H1 (cell line): ENCODE measurements around the gene CD63. TPM values are rescaled to one million over a fixed set of nuclear protein-coding genes. Genes with fewer than 3 reads are reported as not detected.
A peak's percentile ranks its signal among the peaks of the same experiment; 100 is the strongest.

ENCODE experiments used
- CTCF ChIA-PET: fragments of 300-600 bp; sonication (Branson Sonifier 250); formaldehyde crosslinking; loops from one replicate; lab custom pipeline; 2021; ENCODE audit not compliant: partially characterized antibody; lab: Charles Lee
- POLR2A ChIA-PET: fragments of 300-600 bp; sonication (Branson Sonifier 250); formaldehyde crosslinking; loops from one replicate; lab custom pipeline; 2021; ENCODE audit warnings: inconsistent platforms; ENCODE audit not compliant: partially characterized antibody; lab: Charles Lee
- DNase-seq, 2 experiments: peaks; one replicate each; pipeline versions ENCODE4 v3.0.0 to v3.0.0-alpha.2; 2010 to 2022; ENCODE audit warnings: low spot score in 2 of 2, low read depth in 1 of 2, mixed read lengths in 1 of 2
- FAIRE-seq: peaks from 2 replicates; lab custom pipeline; 2011; peaks lifted over from hg19 to GRCh38; lab: Jason Lieb, UNC
- H2AFZ ChIP-seq: 2 replicates; pipeline ENCODE4 v1.8.1; 2012; ENCODE audit warnings: low read length, inconsistent platforms
- H2AK5ac ChIP-seq: 2 replicates; pipeline ENCODE4 v1.6.1; 2013; ENCODE audit warnings: low read depth, low read length
- H2BK120ac ChIP-seq: replicated peaks from 2 replicates; pipeline ENCODE3; 2013; ENCODE audit warnings: low read depth, low read length, inconsistent platforms
- H2BK12ac ChIP-seq: 2 replicates; pipeline ENCODE4 v1.6.1; 2013; ENCODE audit warnings: low read depth, low read length
- H2BK15ac ChIP-seq: 2 replicates; pipeline ENCODE4 v1.6.1; 2013; ENCODE audit warnings: low read length
- H2BK20ac ChIP-seq: 2 replicates; pipeline ENCODE4 v1.6.1; 2013; ENCODE audit warnings: low read length
- H2BK5ac ChIP-seq: 2 replicates; pipeline ENCODE4 v1.6.1; 2013; ENCODE audit warnings: low read depth, low read length
- H3K14ac ChIP-seq: 2 replicates; pipeline ENCODE4 v1.6.1; 2013; ENCODE audit warnings: inconsistent platforms; ENCODE audit not compliant: insufficient read length
- H3K18ac ChIP-seq: 2 replicates; pipeline ENCODE4 v1.6.1; 2013; ENCODE audit warnings: low read length; ENCODE audit errors: extremely low read depth
- H3K23ac ChIP-seq: 2 replicates; pipeline ENCODE4 v1.6.1; 2013; ENCODE audit warnings: inconsistent platforms; ENCODE audit not compliant: insufficient read length
- H3K23me2 ChIP-seq: 2 replicates; pipeline ENCODE4 v1.6.1; 2013; ENCODE audit warnings: low read depth, low read length
- H3K27ac ChIP-seq: 2 replicates; pipeline ENCODE4 v1.6.1; 2011; ENCODE audit warnings: low read depth, low read length, inconsistent platforms
- H3K27me3 ChIP-seq, 4 experiments: replicated peaks in 1 of 4; 1 replicate in 1 of 4; 2 replicates in 3 of 4; pipeline versions ENCODE4 v1.6.1 to v1.8.1; 2011 to 2013; ENCODE audit warnings: low read length in 3 of 4, mild to moderate bottlenecking in 3 of 4, inconsistent platforms in 2 of 4, mixed read lengths in 2 of 4, moderate library complexity in 1 of 4; ENCODE audit not compliant: control insufficient read depth in 3 of 4, insufficient read depth in 3 of 4; ENCODE audit errors: extremely low read depth in 1 of 4
- H3K36me3 ChIP-seq, 4 experiments: 2 replicates each; pipeline versions ENCODE4 v1.6.1 to v1.8.1; 2011 to 2013; ENCODE audit warnings: mild to moderate bottlenecking in 4 of 4, low read length in 3 of 4, moderate library complexity in 2 of 4, control low read depth in 1 of 4, inconsistent platforms in 1 of 4; ENCODE audit not compliant: insufficient read depth in 4 of 4, control insufficient read depth in 2 of 4
- H3K4ac ChIP-seq: replicated peaks from 2 replicates; pipeline ENCODE3; 2013; ENCODE audit warnings: low read length, low read depth, mixed read lengths, inconsistent platforms; ENCODE audit not compliant: insufficient read length
- H3K4me1 ChIP-seq, 4 experiments: replicated peaks in 1 of 4; 1 replicate in 1 of 4; 2 replicates in 3 of 4; pipeline versions ENCODE4 v1.6.1 to v1.8.1; 2011 to 2013; ENCODE audit warnings: low read length in 3 of 4, inconsistent platforms in 2 of 4, mixed read lengths in 1 of 4; ENCODE audit not compliant: insufficient read depth in 4 of 4, control insufficient read depth in 3 of 4
- H3K4me2 ChIP-seq, 2 experiments: 2 replicates each; pipeline versions ENCODE4 v1.6.1 to v1.8.1; 2011 to 2013; ENCODE audit warnings: low read depth in 2 of 2, low read length in 2 of 2, control low read depth in 1 of 2, inconsistent platforms in 1 of 2, mild to moderate bottlenecking in 1 of 2; ENCODE audit not compliant: insufficient read depth in 1 of 2
- H3K4me3 ChIP-seq, 4 experiments: fragments of 200-600, 300-600 bp in 1 of 4; sonication (generic), shearing (Covaris generic), sonication (Bioruptor Twin) in 1 of 4; 2 replicates each; pipeline versions ENCODE4 v1.5.1 to v1.8.1; 2011 to 2016; ENCODE audit warnings: low read length in 4 of 4, low read depth in 3 of 4, control low read depth in 2 of 4, inconsistent platforms in 2 of 4, mild to moderate bottlenecking in 2 of 4, mixed read lengths in 1 of 4, moderate library complexity in 1 of 4; ENCODE audit not compliant: insufficient read depth in 2 of 4; ENCODE audit errors: extremely low read depth in 1 of 4
- H3K56ac ChIP-seq: replicated peaks from 2 replicates; pipeline ENCODE3; 2013; ENCODE audit warnings: low read depth, mild to moderate bottlenecking, mixed read lengths, low read length, inconsistent platforms; ENCODE audit not compliant: insufficient read length
- H3K79me1 ChIP-seq: 2 replicates; pipeline ENCODE4 v1.6.1; 2013; ENCODE audit warnings: low read depth, low read length, control low read depth
- H3K79me2 ChIP-seq, 2 experiments: 2 replicates each; pipeline versions ENCODE4 v1.6.1 to v1.8.1; 2012 to 2013; ENCODE audit warnings: low read length in 2 of 2, mild to moderate bottlenecking in 2 of 2, inconsistent platforms in 1 of 2; ENCODE audit not compliant: insufficient read depth in 2 of 2, control insufficient read depth in 1 of 2
- H3K9ac ChIP-seq, 4 experiments: replicated peaks in 1 of 4; 1 replicate in 1 of 4; 2 replicates in 3 of 4; pipeline versions ENCODE4 v1.6.1 to v1.8.1; 2011 to 2013; ENCODE audit warnings: low read depth in 3 of 4, low read length in 3 of 4, control low read depth in 2 of 4, mild to moderate bottlenecking in 2 of 4, moderate library complexity in 2 of 4, inconsistent platforms in 1 of 4; ENCODE audit errors: extremely low read depth in 1 of 4
- H3K9me3 ChIP-seq, 2 experiments: 2 replicates each; pipeline versions ENCODE4 v1.6.1 to v1.8.1; 2012 to 2013; ENCODE audit warnings: mild to moderate bottlenecking in 2 of 2, moderate library complexity in 2 of 2, control low read depth in 1 of 2, inconsistent platforms in 1 of 2, low read depth in 1 of 2, low read length in 1 of 2, mixed read lengths in 1 of 2; ENCODE audit not compliant: insufficient read depth in 2 of 2
- H4K20me1 ChIP-seq, 2 experiments: replicated peaks in 1 of 2; 2 replicates each; pipeline versions ENCODE3 to v1.8.1; 2011 to 2013; ENCODE audit warnings: inconsistent platforms in 2 of 2, low read length in 2 of 2, mild to moderate bottlenecking in 1 of 2; ENCODE audit not compliant: insufficient read depth in 2 of 2, control insufficient read depth in 1 of 2
- H4K5ac ChIP-seq: 2 replicates; pipeline ENCODE4 v1.6.1; 2013; ENCODE audit warnings: low read length, low read depth, mixed read lengths, inconsistent platforms; ENCODE audit not compliant: insufficient read length
- H4K8ac ChIP-seq: 2 replicates; pipeline ENCODE4 v1.8.0; 2013; ENCODE audit warnings: mild to moderate bottlenecking, moderate library complexity, low read length, inconsistent platforms; ENCODE audit not compliant: insufficient read depth; ENCODE audit errors: extremely low read depth
- H4K91ac ChIP-seq: replicated peaks from 2 replicates; pipeline ENCODE3; 2013; ENCODE audit warnings: low read length, mixed read lengths, inconsistent platforms; ENCODE audit not compliant: insufficient read length
- CBX8 ChIP-seq: fragments of 300-800, 300-1000 bp; sonication (generic); IDR thresholded peaks from 2 replicates; pipeline ENCODE4 v1.7.1; 2016; ENCODE audit warnings: low read depth, low read length, borderline replicate concordance
- CHD2 ChIP-seq: IDR thresholded peaks from 2 replicates; pipeline ENCODE4 v1.6.1; 2012; ENCODE audit warnings: low read length, improper control_type of control experiment
- CTCF ChIP-seq, 3 experiments: IDR thresholded peaks; 1 replicate in 2 of 3; 2 replicates in 1 of 3; pipeline versions ENCODE4 v1.5.1 to v1.6.1; 2011; ENCODE audit warnings: low read length in 3 of 3, mild to moderate bottlenecking in 3 of 3, inconsistent platforms in 2 of 3, low read depth in 1 of 3, moderate library complexity in 1 of 3; ENCODE audit not compliant: insufficient read depth in 1 of 3; ENCODE audit errors: control extremely low read depth in 1 of 3
- EGR1 ChIP-seq: IDR thresholded peaks from 2 replicates; pipeline ENCODE4 v1.6.1; 2011; ENCODE audit warnings: low read depth, low read length, borderline replicate concordance
- GABPA ChIP-seq: IDR thresholded peaks from 2 replicates; pipeline ENCODE4 v1.6.1; 2011; ENCODE audit warnings: mild to moderate bottlenecking, low read length, moderate library complexity, borderline replicate concordance; ENCODE audit not compliant: insufficient read depth
- POLR2A ChIP-seq, 2 experiments: IDR thresholded peaks; 1 replicate in 1 of 2; 2 replicates in 1 of 2; pipeline ENCODE4 v1.6.1; 2011; ENCODE audit warnings: low read depth in 2 of 2, low read length in 2 of 2, mild to moderate bottlenecking in 2 of 2; ENCODE audit errors: control extremely low read depth in 1 of 2
- SIN3A ChIP-seq, 2 experiments: IDR thresholded peaks in 1 of 2; conservative IDR thresholded peaks in 1 of 2; 2 replicates each; pipeline ENCODE4 v1.6.1; 2011 to 2012; ENCODE audit warnings: low read length in 2 of 2, improper control_type of control experiment in 1 of 2, low read depth in 1 of 2, mild to moderate bottlenecking in 1 of 2
- SRF ChIP-seq: IDR thresholded peaks from 2 replicates; pipeline ENCODE4 v1.6.1; 2011; ENCODE audit warnings: mild to moderate bottlenecking, low read depth, low read length, moderate library complexity
- TCF12 ChIP-seq: IDR thresholded peaks from 2 replicates; pipeline ENCODE4 v1.6.1; 2011; ENCODE audit warnings: low read depth, mild to moderate bottlenecking, low read length
- YY1 ChIP-seq: IDR thresholded peaks from 2 replicates; pipeline ENCODE4 v1.6.1; 2011; ENCODE audit warnings: low read depth, mild to moderate bottlenecking, low read length
- ZNF274 ChIP-seq: IDR thresholded peaks from 2 replicates; pipeline ENCODE4 v1.7.0; 2012; ENCODE audit warnings: low read length, borderline replicate concordance; ENCODE audit errors: extremely low read depth
- WGBS, 2 experiments: shearing (Covaris generic) in 1 of 2; methylation state at CpG; one replicate each; pipeline versions ENCODE4 v1.1.6 to v1.1.7; 2013 to 2015; ENCODE audit warnings: low lambda C conversion rate in 2 of 2, mixed read lengths in 2 of 2, inconsistent platforms in 1 of 2, low coverage in 1 of 2, missing lambda C conversion rate in 1 of 2; ENCODE audit not compliant: insufficient replicate concordance in 2 of 2, insufficient coverage in 1 of 2, insufficient read length in 1 of 2; ENCODE audit errors: extremely low coverage in 1 of 2, missing lambda C conversion rate in 1 of 2; 5-methylcytosine and 5-hydroxymethylcytosine counted together
- polyA plus RNA-seq, 7 experiments: library from polyadenylated mRNA; depleted of rRNA in 3 of 7; stranded (reverse) in 5 of 7; unstranded in 2 of 7; fragments of >200 nt in 5 of 7; fragments of 200-250 nt in 2 of 7; gene quantifications; 1 replicate in 5 of 7; 2 replicates in 1 of 7; 4 replicates in 1 of 7; pipeline versions ENCODE4 v1.2.1 to v1.2.3, GENCODE V29; 2011 to 2013; ENCODE audit warnings: missing spikeins in 2 of 7, mixed read lengths in 2 of 7
- total RNA-seq: library from RNA; stranded (reverse); fragmentation: NEBNext Ultra II Directional; extraction: Animal tissue kit (Norgen Biotek cat#: 25700); gene quantifications from 2 replicates; pipeline ENCODE4 v1.2.1, GENCODE V29; 2021
- TF ChIP-seq, protein P1 (sequence below): IDR thresholded peaks from 2 replicates; pipeline ENCODE4 v1.6.1; 2011; ENCODE audit warnings: low read depth, mild to moderate bottlenecking, low read length; ENCODE audit not compliant: insufficient read depth

The CD63 gene
- total and polyA plus RNA-seq, 2 of the 8 experiments (the other 6 are each of a cell fraction or from before 2014, with no cell fraction given) = 440 to 526 TPM

DNA sequence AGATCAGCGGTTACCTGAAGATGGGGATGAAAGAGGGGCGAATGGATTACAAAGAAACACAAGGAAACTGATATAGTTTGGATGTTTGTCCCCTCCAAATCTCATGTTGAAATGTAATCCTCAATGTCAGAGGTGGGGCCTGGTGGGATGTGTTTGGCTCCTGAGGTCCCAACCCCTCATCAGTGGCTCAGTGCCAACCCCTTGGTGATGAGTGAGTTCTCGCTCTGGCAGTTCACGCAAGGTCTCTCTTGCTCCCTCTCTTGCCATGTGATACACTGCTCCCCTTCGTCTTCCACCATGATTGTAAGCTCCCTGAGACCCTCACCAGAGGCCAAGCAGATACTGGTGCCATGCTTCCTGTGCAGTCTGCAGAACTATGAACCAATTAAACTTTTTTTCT lies 49.1 kb downstream of the CD63 start:
- Histone ChIP-seq H3K23ac (no peak overlapping the region), H2BK15ac (no peak overlapping the region), H2BK5ac (no peak overlapping the region), H3K79me2 (no peaks in the 10 kb centered on the region), H2AK5ac (no peak overlapping the region), H3K9me3 (no peaks in the 10 kb centered on the region), H3K9ac (no peak overlapping the region), H4K5ac (no peak overlapping the region), H4K20me1 (no peaks in the 10 kb centered on the region), H3K23me2 (no peaks in the 10 kb centered on the region), H3K36me3 (no peaks in the 10 kb centered on the region), H3K4me3 (no peak overlapping the region), H3K14ac (no peak overlapping the region), H3K56ac (no peak overlapping the region), H3K27me3 (no peaks in the 10 kb centered on the region), H2BK20ac (no peak overlapping the region), H3K18ac (no peak overlapping the region), H2AFZ (no peak overlapping the region), H3K4ac (no peak overlapping the region), H4K91ac (no peak overlapping the region), H2BK12ac (0 out of 2 replicates have a peak overlapping the region, but pooled peaks have one; percentile 68), H3K27ac (no peak overlapping the region), H3K79me1 (no peaks in the 10 kb centered on the region), H2BK120ac (no peak overlapping the region), H4K8ac (no peak overlapping the region), H3K4me2 (no peak overlapping the region), H3K4me1 (peaks cover 0 to 12% (median 5%) of the 10 kb centered on the region in 4 experiments; a peak in 4 of 7 replicates)
- POLR2A ChIA-PET = no interaction called here
- FAIRE-seq (no peak), DNase-seq (no peak)
- WGBS, 2 experiments = 83% methylated on average over 5 of the region's 5 CpGs; no CpG with 5 or more reads in 1 of the 2 experiments
- CTCF ChIA-PET = no interaction called here
- TF ChIP-seq GABPA (no peak), ZNF274 (no peak), EGR1 (no peak), SRF (no peak), CTCF (IDR thresholded peaks at IDR 0.05; ENCODE audit: control extremely low read depth in 1 of 3, insufficient read depth in 1 of 3, low read depth in 1 of 3, low read length in 3 of 3) (no peak), YY1 (no peak), CBX8 (no peak), POLR2A (IDR thresholded peaks at IDR 0.05; ENCODE audit: control extremely low read depth in 1 of 2, low read depth in 2 of 2, low read length in 2 of 2) (no peak), TCF12 (no peak), SIN3A (conservative IDR thresholded peaks at IDR 0.05 in 1 of 2, IDR thresholded peaks at IDR 0.05 in 1 of 2; ENCODE audit: low read depth in 1 of 2, low read length in 2 of 2) (no peak), CHD2 (no peak)
- TF ChIP-seq, protein P1, sequence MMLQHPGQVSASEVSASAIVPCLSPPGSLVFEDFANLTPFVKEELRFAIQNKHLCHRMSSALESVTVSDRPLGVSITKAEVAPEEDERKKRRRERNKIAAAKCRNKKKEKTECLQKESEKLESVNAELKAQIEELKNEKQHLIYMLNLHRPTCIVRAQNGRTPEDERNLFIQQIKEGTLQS = no peak
